Activated CD4-positive, alpha-beta T cell treated with anti-CD3 and anti-CD28 coated beads, Interleukin-2, Interleukin-6, amounts not matched to agents 100 ng/mL and 50 ng/mL, durations not matched to agents 16 hours and 8 hours (primary cell): ENCODE measurements around the gene HCST.
"Not testable (repeated sequence)": the region's sequence is repeated elsewhere in the genome, so short reads cannot be mapped to it uniquely, and the experiment has no call there.

Experiments
- DNase-seq: peaks from one replicate; pipeline ENCODE4 v3.0.0-alpha.2; 2020

Gene HCST

DNA sequence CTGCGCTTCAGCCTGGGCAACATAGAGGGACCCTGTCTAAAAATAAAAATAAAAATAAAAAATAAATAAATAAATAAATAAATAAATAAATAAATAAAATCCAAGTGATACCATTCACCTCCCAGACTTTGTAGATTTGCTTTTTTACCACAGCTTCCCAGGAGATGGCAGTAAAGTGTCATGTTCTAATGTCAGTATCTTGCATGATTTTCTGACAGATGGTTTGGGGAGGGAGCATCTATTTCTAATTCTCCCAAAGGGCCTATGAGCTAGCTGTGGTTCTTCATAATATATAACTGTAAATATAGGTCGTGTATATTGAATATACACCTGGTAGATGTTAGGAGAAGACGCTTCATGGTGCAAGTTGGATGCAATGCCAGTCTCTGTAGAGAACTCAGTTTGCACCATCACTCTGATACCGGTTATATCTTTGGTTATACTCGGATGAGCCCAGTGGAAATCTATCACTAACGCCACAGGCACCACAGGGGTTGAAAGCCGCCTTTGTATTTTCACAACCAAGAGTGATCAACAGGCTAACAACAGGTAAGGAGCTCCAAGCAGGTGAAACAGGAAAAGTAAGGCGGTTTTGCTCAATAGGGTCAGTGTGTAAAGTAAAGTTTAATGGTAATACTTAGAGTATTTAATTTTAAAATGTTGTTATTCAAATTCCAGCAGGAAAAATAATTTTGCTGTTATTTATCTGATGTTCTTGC is 20.1 kb upstream of the HCST start:
- peak; percentile 69 for DNase-seq

DNA sequence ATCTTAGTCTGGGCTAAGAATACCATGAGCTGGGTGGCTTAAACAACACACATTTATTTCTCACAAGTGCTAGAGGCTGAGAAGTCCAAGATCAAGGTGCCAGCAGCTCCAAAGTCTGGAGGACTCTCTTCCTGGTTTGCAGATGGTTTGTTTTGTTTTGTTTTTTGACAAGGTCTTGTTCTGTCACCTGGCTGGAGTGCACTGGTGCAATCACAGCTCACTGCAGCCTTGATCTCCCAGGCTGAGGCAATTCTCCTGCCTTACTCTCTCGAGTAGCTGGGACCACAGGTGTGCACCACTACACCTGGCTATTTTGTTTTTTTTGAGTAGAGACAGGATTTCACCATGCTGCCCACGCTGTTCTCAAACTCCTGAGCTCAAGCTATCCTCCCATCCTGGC is 18.4 kb upstream of the HCST start:
- DNase-seq, result no peak

DNA sequence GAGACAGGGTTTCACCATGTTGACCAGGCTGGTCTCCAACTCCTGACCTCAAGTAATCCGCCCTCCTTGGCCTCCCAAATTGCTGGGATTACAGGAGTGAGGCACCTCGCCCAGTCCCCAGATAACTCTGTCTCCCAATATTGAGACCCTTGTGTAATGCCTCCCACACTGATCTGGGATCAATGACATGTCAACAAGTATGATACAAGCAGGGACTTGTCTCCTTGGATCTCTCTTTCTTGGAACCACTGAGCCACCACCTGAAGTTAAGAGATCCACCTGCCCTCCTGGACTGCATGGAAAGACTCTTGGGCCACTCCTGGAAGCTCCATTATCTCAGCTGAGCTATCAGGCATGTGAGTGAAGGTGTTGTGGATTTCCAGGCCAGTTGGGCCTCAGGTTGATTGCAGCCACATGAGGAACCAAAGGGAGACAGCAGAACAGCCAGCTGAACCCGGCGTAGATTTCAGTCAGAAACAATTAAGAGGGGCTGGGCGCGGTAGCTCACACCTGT is 17.0 kb upstream of the HCST start:
- no peak for DNase-seq

DNA sequence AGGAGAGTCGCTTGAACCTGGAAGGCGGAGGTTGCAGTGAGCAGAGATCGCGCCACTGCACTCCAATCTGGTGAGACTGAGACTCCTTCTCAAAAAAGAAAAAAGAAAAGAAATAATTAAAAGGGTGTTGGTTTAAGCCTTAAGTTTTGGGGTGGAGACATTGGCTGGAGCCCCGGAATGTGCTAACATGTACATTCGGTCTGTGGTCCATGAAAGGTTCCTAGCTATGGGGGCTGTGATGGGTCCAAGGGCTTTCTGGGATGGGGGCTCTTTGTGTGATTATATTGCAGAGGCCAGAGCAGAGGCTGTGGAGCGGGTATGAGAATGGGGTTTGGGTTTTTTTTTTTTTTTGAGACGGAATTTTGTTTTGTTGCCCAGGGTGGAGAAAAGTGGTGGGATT is 16.4 kb upstream of the HCST start:
- no peak for DNase-seq

DNA sequence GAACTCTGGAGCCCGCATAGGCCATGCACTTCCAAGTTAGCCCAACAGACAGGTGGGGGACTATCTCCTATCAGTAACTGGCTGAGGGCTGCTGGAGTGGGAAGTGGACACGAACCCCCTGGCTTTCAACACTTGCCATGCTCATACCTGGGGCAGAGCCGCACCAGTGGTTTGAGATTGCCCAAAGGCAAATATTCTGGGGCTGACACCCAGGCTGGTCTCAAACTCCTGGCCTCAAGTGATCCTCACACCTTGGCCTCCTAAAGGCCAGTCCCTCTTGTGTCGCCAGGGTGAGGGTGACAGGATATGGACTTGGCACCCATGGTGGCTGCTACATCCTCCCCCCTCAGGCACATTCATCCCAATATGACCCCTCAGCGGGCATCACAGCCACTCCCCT is 15.1 kb upstream of the HCST start:
- DNase-seq, result no peak

DNA sequence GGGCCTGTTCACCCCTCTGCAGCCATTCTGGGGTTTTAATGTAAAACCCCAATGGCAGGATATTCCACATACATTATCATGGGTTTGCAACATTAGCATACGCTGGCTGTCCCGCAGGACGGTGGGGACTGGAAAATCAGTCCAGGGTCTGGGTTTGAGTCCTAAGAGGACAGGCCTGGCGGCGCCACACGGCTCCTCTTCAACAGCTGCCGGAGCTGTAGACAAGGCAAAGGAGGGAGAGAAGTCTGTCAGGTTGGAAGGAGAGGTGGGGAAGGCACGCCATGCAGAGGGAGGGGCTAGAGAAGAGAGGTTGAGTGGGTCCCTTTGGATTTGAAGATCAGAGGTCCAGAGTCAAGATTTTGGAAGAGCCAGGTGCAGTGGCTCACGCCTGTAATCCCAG is 13.9 kb upstream of the HCST start:
- DNase-seq, result no peak

DNA sequence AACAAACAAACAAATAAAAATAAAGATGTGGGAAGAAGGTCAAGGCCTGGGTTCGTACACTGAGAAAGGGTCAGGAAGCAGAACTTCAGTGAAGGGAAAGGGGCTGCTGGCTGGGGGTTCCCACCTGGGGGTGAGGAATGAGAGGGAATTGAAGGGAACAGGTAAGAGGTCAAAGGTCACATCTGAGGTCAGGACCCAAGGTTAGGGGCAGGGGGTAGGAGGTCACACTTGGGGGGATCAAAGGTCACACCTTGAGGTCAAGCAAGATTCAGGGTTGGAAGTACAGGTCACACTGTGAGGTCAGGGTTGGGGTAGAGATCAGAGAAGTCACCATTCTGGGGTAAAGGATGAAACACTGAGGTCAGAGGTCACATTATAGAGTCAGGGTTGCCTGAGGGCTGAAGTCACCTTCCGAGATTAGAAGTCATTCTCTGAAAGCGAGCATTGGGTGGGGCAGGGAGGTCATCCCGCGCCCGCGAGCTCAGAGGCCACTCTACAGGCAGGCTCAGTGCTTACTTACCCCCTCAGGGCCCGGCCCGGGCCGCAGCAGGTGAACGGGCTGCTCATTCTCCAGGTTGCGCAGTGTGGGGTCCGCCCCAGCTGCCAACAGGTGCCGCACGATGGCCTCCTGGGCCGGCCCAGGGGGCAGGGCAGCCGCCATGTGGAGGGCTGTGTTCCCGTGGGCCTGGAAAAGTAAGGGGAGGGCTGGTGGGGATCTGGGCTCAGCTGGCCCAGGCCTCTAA is 12.8 kb upstream of the HCST start:
- no peak for DNase-seq

DNA sequence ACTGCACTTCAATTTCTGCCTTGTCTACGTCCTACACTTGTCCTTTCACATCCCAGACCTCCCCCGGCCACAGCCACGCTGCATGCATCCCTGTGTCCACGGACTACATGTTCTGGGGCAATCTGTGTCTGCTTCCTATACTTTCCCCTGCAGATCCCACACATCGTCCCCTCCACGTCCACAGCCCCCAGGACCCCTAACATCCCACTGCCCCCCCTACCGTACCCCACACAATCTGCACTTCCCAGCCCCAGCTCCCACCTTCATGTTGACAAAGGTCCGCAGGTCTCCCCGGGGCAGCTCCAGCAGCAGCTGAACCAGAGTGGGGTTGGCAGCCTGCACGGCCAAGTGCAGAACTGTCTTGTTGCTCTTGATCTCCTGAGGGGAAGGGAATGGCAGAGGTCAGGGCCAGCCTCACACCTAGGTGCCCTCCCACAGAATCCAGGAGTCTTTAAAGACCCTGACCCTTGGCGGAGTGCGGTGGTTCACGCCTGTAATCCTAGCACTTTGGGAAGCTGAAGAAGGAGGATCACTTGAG is 12.1 kb upstream of the HCST start:
- DNase-seq, result no peak

DNA sequence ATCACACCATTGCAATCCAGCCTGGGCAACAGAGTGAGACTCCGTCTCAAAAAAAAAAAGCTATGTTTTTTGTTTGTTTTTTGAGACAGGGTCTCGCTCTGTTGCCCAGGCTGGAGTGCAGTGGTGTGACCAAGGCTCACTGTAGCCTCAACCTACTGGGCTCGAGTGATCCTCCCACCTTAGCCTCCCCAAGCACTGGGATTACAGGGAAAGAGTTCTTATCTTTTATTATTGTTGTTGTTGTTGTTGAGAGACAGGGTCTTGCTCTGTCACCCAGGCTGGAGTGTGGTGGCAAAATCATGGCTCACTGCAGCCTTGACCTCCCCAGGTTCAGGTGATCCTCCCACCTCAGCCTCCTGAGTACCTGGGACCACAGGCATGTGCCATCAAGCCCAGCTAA is 10.5 kb upstream of the HCST start:
- not testable (repeated sequence) for DNase-seq

DNA sequence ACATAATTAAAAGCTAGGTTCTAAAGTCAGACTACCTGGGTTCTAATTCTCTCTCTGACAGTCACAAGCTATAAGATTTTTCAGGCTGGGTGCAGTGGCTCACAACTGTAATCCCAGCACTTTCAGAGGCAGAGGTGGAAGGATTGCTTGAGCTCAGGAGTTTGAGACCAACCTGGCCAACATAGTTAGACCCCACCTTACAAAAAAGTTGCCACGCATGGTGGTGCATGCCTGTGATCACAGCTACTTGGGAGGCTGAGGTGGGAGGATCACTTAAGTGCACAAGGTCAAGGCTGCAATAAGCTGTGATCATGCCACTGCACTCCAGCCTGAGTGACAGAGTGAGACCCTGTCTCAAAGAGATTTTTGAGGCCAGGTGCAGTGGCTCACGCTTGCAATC is 8.0 kb upstream of the HCST start:
- DNase-seq, result no peak

DNA sequence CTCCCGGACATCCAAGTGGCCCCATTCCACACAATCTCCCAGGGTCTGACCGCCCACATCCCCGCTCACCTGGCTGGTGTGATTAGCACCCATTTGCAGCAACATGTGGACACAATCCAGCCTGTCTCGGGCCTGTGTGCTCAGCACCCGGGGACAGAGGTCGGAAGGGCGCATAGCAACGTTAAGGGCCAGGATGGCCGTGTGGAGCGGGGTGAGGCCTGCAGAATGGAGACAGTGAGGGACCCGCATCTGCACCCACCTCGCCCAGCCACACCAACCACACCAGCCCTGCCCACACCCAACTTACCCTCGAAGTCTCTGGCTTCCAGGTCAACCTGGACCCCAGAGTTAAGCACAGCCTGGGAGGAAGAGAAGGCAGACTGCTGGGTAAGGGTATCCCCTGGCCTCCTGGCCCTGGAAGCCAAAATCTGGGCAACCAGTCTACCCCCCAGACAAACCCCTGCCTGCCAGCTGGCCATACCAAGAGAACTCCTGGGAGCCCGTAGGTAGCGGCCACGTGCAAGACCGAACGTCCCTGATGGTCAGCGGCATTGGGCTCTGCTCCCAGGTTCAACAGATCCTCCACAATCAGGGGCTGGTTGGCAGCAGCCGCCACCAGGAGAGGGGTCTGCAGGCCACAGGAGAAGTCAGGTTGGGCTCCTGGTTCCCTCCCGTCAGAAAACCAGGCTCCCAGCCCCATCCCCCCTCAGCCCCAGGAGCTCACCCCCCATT is 6.3 kb upstream of the HCST start:
- no peak for DNase-seq

DNA sequence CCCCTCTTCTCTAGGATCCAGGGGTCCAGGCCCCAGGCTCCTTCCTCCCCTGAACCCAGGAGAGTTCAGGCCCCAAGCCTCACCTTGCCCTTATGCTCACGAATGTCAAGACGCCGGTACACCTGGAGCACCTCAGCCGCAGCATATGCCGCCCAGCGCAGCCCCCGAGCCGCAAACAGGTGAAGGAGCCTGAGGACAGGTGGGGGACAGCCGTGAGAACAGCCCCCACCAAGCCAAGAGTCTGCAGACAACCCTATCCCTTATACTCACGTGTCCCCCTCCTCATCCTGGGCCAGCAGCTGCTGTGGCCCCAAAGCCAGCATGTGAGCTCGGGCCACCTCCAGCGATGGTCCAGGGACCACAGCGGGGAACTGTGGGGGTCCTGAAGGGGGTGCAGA is 5.7 kb upstream of the HCST start:
- DNase-seq, result no peak

DNA sequence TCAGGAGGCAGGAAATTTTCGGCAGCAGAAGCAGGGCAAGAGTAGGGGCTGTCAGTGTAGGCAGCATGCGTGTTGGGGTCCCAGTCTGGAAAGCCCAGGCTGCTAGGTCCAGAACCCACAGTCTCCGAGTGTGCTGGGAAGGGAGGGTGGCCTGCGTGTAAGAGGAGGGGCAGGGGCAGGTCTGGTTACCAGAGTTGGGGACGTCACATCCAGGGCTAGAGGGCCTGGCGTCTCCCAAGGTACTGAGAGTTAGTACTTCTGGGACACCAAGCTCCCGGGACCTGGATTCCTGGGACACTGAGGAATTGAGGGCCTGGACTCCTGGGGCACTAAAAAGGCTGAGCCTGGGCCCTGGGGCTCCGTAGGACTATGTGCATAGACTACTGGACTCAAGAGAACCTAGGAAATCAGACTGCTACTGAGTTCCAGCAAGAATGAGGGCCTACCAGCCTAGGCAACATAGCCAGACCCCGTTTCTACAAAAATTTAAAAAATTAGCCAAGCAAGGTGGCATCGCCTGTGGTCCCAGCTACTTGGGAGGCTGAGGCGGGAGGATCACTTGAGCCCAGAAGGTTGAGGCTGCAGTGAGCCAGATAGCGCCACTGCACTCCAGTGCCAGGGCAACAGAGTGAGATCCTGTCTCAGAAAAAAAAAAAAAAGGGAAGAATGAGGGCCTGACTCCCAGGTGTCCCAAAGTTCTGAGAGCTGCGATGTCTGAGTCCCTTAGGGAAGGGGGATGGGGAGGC is 4.5 kb upstream of the HCST start:
- DNase-seq, result no peak

DNA sequence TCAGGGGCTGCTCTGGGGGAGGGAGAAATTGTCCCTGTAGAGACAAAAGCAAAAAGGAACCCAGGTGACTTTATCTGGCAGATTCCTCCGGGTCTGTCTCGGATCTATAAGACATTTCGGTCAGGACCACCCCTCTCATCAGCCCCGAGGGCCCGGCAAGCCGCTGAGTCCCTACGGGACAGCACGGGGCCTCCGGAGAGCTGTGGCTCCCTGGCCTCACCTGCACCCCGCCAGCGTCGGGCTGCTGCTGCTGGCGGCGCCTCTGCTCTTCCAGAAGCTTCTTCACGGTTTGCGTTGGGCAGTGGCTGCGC is 3.9 kb upstream of the HCST start:
- peak; percentile 17 for DNase-seq

DNA sequence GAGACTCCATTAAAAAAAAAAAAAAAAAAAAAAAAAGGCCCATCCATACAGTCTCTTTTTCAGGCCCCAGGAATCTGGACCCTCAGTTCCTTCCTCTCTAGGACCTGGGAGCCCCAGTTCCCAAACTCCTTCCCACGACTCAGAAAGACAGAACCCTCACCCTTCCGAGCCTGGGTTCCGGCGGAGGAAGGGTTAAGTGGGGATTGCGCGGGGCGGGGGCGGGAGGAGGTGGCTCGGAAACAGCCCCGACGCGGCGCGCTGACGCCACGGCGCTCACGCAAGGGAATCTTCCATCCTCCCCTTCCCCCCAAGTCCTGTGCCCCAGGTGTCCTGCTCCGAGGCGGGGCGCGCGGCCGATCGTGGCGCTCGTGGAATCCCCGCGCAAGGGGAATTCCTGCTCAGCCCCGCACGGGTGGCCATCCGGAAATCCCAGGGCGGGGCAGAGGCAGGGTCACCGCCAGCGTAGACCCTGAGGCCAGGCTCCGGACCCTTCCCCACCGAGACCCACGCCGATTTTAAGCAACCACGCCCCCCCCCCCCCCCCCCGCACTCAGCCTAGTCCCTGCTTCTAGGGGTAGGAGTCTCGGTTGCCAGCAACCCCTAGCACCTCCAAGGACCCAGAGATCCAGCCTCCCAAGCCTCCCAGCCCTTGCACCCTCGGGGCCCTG is 2.6 kb upstream of the HCST start:
- DNase-seq, result peak; percentile 91

DNA sequence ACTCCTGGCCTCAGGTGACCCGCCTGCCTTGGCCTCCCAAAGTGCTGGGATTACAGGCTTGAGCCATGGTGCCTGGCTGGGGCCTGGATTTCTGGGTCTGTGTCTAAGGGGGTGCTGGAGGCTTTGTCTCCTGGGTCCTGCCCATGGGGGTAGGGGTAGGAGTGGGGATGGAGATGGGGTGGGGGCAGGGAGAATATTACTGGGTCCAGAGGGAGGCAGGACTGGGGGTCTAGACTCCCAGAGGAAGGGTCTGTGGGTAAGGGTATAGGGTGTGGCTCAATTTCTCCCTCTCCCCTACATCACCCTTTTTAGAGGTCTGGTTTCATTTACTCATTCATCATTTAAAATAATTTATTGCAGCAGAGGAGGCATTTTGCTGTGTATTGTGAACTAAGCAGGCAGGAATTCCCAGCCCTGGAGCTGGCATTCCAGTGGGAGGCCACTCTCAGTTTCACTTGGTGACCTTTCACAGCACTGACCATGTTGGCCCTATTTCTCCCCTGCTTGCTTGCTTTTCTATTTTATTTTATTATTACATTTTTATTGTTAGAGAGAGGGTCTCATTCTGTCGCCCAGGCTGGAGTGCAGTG is 1.2 kb upstream of the HCST start:
- DNase-seq, result no peak

DNA sequence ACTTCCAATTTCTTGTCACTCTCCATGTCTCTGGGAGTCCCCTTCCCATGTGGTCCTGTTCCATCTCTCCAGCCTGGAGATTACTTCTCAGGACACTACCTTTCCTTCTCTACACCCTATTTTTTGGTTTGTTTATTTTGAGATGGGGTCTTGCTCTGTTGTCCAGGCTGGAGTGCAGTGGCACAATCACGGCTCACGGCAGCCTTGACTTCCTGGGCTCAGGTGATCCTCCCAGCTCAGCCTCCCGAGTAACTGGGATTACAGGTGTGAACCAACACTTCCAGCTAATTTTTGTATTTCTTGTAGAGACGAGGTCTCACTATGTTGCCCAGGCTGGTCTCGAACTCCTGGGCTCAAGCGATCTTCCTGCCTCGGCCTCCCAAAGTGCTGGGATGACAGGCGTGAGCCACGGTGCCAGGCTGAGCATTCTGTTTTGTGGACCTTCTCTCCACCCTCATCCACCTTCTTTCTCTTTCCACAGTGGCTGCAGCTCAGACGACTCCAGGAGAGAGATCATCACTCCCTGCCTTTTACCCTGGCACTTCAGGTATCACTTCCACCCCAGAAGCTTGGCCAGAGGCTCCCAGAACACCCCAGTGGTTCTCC is 644 bp downstream of the HCST start:
- no peak for DNase-seq

DNA sequence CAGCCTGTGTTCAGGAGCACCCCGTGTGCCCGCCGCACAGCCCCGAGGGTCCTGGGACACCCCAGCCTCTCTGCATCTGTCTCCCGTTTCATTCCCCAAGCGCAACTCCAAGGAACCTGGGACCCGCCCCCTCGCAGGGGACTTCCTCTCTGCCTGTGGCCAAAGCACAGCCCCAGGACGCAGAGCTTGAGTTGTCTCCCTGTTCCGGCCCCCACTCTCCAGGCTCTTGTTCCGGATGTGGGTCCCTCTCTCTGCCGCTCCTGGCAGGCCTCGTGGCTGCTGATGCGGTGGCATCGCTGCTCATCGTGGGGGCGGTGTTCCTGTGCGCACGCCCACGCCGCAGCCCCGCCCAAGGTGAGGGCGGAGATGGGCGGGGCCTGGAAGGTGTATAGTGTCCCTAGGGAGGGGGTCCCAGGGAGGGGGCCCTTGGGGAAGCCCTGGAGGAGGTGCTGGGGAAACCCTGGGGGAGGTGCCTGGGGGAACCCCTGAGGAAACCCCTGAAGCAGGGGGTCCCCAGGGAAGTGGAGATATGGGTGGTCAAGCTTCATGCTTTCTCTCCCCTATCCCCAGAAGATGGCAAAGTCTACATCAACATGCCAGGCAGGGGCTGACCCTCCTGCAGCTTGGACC is 1.3 kb downstream of the HCST start:
- DNase-seq, result peak; percentile 96

DNA sequence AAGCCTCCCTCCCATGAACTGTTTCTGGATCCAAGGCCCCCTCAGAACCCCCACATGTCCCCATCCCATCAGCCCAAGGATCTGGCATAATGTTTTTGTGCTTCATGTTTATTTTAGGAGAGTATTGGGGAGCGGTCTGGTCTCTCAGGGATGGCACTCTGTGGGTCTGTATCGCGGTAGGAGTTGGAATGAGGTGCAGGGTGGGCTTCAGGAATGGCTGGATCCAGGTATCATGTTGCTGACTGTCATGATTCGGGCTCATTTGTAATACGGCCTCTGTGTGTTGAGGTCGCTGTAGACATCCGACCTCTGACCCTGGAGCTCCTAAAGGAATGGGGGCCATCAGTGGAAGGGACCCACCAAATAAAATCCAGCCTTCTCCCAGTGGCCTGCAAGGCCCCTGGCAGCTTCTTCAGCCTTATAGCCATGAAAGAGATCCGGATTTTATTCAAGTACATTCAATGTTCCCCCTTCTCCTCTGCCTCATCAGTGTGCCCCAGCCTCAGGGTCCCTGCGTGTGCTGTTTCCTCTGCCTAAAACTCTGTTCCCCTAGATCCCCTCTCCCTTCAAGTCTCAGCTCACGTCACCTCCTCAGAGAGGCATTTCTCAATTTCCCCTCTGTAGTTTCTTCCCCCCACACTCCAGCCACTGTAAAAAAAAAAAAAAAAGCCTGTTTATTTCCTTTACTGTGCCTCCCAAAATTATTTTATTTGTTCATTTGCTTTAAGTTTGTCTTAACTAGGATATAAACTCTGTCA is 2.2 kb downstream of the HCST start:
- no peak for DNase-seq

DNA sequence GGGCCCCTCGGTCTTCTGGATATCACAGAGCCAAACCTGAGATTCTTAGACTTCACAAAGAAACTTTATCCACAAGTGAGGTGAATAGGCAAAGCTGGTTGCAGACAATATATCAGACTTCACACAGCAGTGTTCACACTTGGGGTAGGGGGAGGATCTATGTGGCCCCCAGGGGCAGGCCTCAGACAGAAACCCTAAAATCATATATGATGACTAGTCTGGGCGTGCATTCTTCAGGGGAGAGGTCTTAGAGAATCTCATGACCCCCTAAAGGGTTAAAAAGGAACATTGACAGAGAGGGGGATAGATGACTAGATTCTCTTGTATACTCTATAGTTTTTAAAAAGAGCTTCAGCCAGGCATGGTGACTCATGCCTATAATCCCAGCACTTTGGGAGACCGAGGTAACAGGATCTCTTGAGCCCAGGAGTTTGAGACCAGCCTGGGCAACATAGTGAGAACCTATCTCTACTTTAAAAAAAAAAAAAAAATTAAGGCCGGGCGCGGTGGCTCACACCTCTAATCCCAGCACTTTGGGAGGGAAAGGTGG is 2.9 kb downstream of the HCST start:
- DNase-seq, result no peak
